GM23338 (cell line): Measurements from ENCODE around the gene ZNF583. TPM values are rescaled to one million over a fixed set of nuclear protein-coding genes. Genes with fewer than 3 reads are reported as not detected.
A peak's percentile ranks its signal among the peaks of the same experiment; 100 is the strongest.

Experiments
- ATAC-seq: fragments of 200-7000 bp; cut with Tn5 transposase; 3 replicates; pipeline ENCODE4 v1.9.1; 2020
- DNase-seq: peaks from one replicate; pipeline ENCODE4 v3.0.0-alpha.2; 2015; ENCODE audit warnings: low spot score
- H2AFZ ChIP-seq: fragments of 200-600 bp; sonication (generic); 2 replicates; pipeline ENCODE4 v1.8.0; 2016; ENCODE audit warnings: antibody characterized with exemption, mild to moderate bottlenecking, moderate library complexity
- H3F3A ChIP-seq: fragments of 200-600 bp; sonication (generic); replicated peaks from 2 replicates; pipeline ENCODE4 v1.8.0; 2017; ENCODE audit warnings: antibody characterized with exemption, mixed run types, low read depth
- H3K27ac ChIP-seq: fragments of 200-600 bp; sonication (generic); 2 replicates; pipeline ENCODE4 v1.6.1; 2016; ENCODE audit warnings: low read depth
- H3K27me3 ChIP-seq: fragments of 200-600 bp; sonication (generic); 2 replicates; pipeline ENCODE4 v1.8.0; 2016; ENCODE audit warnings: mild to moderate bottlenecking, mixed run types, moderate library complexity; ENCODE audit not compliant: insufficient read depth
- H3K36me3 ChIP-seq: fragments of 200-600 bp; sonication (generic); 2 replicates; pipeline ENCODE4 v1.8.0; 2016; ENCODE audit warnings: mild to moderate bottlenecking; ENCODE audit not compliant: insufficient read depth
- H3K4me1 ChIP-seq: fragments of 200-600 bp; sonication (generic); 2 replicates; pipeline ENCODE4 v1.8.0; 2016; ENCODE audit warnings: mild to moderate bottlenecking, moderate library complexity; ENCODE audit not compliant: insufficient read depth
- H3K4me2 ChIP-seq: fragments of 200-600 bp; sonication (generic); 2 replicates; pipeline ENCODE4 v1.7.1; 2017; ENCODE audit warnings: mixed run types
- H3K4me3 ChIP-seq: fragments of 200-600 bp; sonication (generic); 2 replicates; pipeline ENCODE4 v1.6.1; 2016; ENCODE audit warnings: mixed run types
- H3K79me2 ChIP-seq: fragments of 200-600 bp; sonication (generic); replicated peaks from 2 replicates; pipeline ENCODE4 v1.8.0; 2017; ENCODE audit warnings: mild to moderate bottlenecking; ENCODE audit not compliant: insufficient read depth
- H3K9me2 ChIP-seq: fragments of 200-600 bp; sonication (generic); 2 replicates; pipeline ENCODE4 v1.8.0; 2017; ENCODE audit not compliant: insufficient read depth
- H4K20me1 ChIP-seq: fragments of 200-600 bp; sonication (generic); replicated peaks from 2 replicates; pipeline ENCODE4 v1.8.0; 2017; ENCODE audit warnings: mild to moderate bottlenecking; ENCODE audit not compliant: insufficient read depth
- H3K27ac Mint-ChIP-seq: 2 replicates; pipeline ENCODE4 v1.8.0; 2020; ENCODE audit warnings: inconsistent platforms, mild to moderate bottlenecking, moderate library complexity, mixed read lengths
- H3K27me3 Mint-ChIP-seq: 3 replicates; pipeline ENCODE4 v1.8.0; 2022; ENCODE audit warnings: low read depth, mild to moderate bottlenecking, moderate library complexity, mixed read lengths, inconsistent platforms; ENCODE audit not compliant: insufficient read depth, poor library complexity
- H3K36me3 Mint-ChIP-seq: 3 replicates; pipeline ENCODE4 v1.8.0; 2021; ENCODE audit warnings: low read depth, mild to moderate bottlenecking, inconsistent platforms, moderate library complexity, mixed read lengths
- H3K4me1 Mint-ChIP-seq: 3 replicates; pipeline ENCODE4 v1.8.0; 2020; ENCODE audit warnings: mild to moderate bottlenecking, inconsistent platforms, mixed read lengths
- H3K4me3 Mint-ChIP-seq: 3 replicates; pipeline ENCODE4 v1.8.0; 2021; ENCODE audit warnings: moderate library complexity, mild to moderate bottlenecking, inconsistent platforms, mixed read lengths
- H3K9me3 Mint-ChIP-seq: 3 replicates; pipeline ENCODE4 v1.8.0; 2020; ENCODE audit warnings: moderate library complexity, mild to moderate bottlenecking, inconsistent platforms, mixed read lengths
- CREB1 ChIP-seq: fragments of 250-450 bp; sonication (Bioruptor Pico); IDR thresholded peaks from 2 replicates; pipeline ENCODE4 v1.5.0; 2020; ENCODE audit warnings: low read depth, mild to moderate bottlenecking, moderate library complexity
- ETS1 ChIP-seq: IDR thresholded peaks from 2 replicates; pipeline ENCODE4 v1.6.1; 2016; ENCODE audit warnings: antibody characterized with exemption
- JUNB ChIP-seq: IDR thresholded peaks from one replicate; pipeline ENCODE4 v1.6.1; 2016; ENCODE audit warnings: antibody characterized with exemption; ENCODE audit not compliant: unreplicated experiment
- NANOG ChIP-seq: IDR thresholded peaks from 2 replicates; pipeline ENCODE4 v1.6.1; 2016; ENCODE audit warnings: antibody characterized with exemption, borderline replicate concordance
- POLR2AphosphoS5 ChIP-seq: IDR thresholded peaks from 2 replicates; pipeline ENCODE4 v1.6.1; 2016; ENCODE audit warnings: antibody characterized with exemption, low read depth
- REST ChIP-seq: IDR thresholded peaks from one replicate; pipeline ENCODE4 v1.6.1; 2018; ENCODE audit warnings: antibody characterized with exemption; ENCODE audit not compliant: unreplicated experiment
- STAT1 ChIP-seq: IDR thresholded peaks from one replicate; pipeline ENCODE4 v1.6.1; 2016; ENCODE audit warnings: antibody characterized with exemption; ENCODE audit not compliant: unreplicated experiment
- ZNF114 ChIP-seq: fragments of 250-450 bp; sonication (Bioruptor Pico); IDR thresholded peaks from 2 replicates; pipeline ENCODE4 v1.5.0; 2020; ENCODE audit warnings: mild to moderate bottlenecking, moderate library complexity
- ZNF331 ChIP-seq: fragments of 250-450 bp; sonication (Bioruptor Pico); IDR thresholded peaks from 2 replicates; pipeline ENCODE4 v1.5.0; 2020; ENCODE audit warnings: low read depth, mild to moderate bottlenecking, moderate library complexity
- long read RNA-seq: library from polyadenylated mRNA; unstranded; transcript quantifications from one replicate; pipeline ENCODE4 v2.0.0, GENCODE V29; 2020; ENCODE audit not compliant: unreplicated experiment
- polyA plus RNA-seq: library from polyadenylated mRNA; unstranded; fragments of >200 nt; fragmentation: Nextera tagmentation; extraction: Ambion mirVana; gene quantifications from 2 replicates; pipeline ENCODE4 v1.2.1, GENCODE V29; 2016
- total RNA-seq: library from RNA; depleted of rRNA; stranded (reverse); fragments of >200 nt; shearing (Covaris generic); gene quantifications from 2 replicates; pipeline ENCODE4 v1.2.3, GENCODE V29; 2014; rRNA removed

The ZNF583 gene
- total RNA-seq (2.4 and 4.0 TPM in 2 replicates), polyA plus RNA-seq (3.6 and 6.3 TPM in 2 replicates)
- long read RNA-seq, full-length matches to known transcripts = 4 of 4 reads
- long read RNA-seq, partial matches to known transcripts = 0 of 4 reads
- long read RNA-seq, other reads (novel, unspliced or antisense) = 0 of 4 reads

- H3K4me1 ChIP-seq = peaks cover 8% of the 10 kb centered on the region; the same call in 1 of the 2 replicates
- Mint-ChIP-seq H3K4me3 (peak within 1 kb of the TSS; percentile 94), H3K4me1 (peaks cover 10% of the 10 kb centered on the region), H3K36me3 (peaks cover 70% of the 10 kb centered on the region), H3K27ac (peak within 1 kb of the TSS; percentile 85), H3K9me3 (peaks cover 71% of the 10 kb centered on the region), H3K27me3 (peaks cover 11% of the 10 kb centered on the region)
- peaks cover 16% of the 10 kb centered on the region for H3K36me3 ChIP-seq
- H3K4me2 ChIP-seq = peak within 1 kb of the TSS; percentile 94
- H3K27ac ChIP-seq = no peak within 1 kb of the TSS
- peak; percentile 89 for DNase-seq
- H4K20me1 ChIP-seq = no peaks in the 10 kb centered on the region
- peak within 1 kb of the TSS; percentile 100 for H2AFZ ChIP-seq
- H3K4me3 ChIP-seq = peak within 1 kb of the TSS; percentile 88
- H3F3A ChIP-seq = no peaks in the 10 kb centered on the region
- no peaks in the 10 kb centered on the region for H3K27me3 ChIP-seq
- H3K9me2 ChIP-seq = no peaks in the 10 kb centered on the region
- H3K79me2 ChIP-seq = peaks cover 4% of the 10 kb centered on the region; the same call in 1 of the 2 replicates
- no peak for TF ChIP-seq STAT1
- TF ChIP-seq ETS1 = peak; percentile 46; the same call in 1 of the 2 replicates
- peak; percentile 42 for TF ChIP-seq POLR2AphosphoS5
- TF ChIP-seq CREB1 (CRISPR knock-in tag) = peak; percentile 55; the same call in 1 of the 2 replicates
- peak; percentile 98 for ATAC-seq
Observed at GRCh38 chr19:56403764-56404704, at the start of gene ZNF583. ZNF583 (plus strand) TSS chr19:56404332; CDS start chr19:56407115, 2,783 bp downstream.

GRCh38 chr19:56355517-56355916, 48.6 kb upstream of the ZNF583 start:
- Mint-ChIP-seq H3K36me3 (peaks cover 24% of the 10 kb centered on the region), H3K9me3 (no peaks in the 10 kb centered on the region; the same call in 1 of the 3 replicates), H3K4me1 (peaks cover 12% of the 10 kb centered on the region; the same call in 2 of the 3 replicates), H3K4me3 (no peak overlapping the region), H3K27me3 (no peaks in the 10 kb centered on the region), H3K27ac (no peak overlapping the region)
- no peaks in the 10 kb centered on the region for H3K9me2 ChIP-seq
- no peak overlapping the region for H2AFZ ChIP-seq
- H3K4me3 ChIP-seq = no peak overlapping the region
- H3K4me1 ChIP-seq = peaks cover 9% of the 10 kb centered on the region
- H3K36me3 ChIP-seq = no peaks in the 10 kb centered on the region
- no peaks in the 10 kb centered on the region for H4K20me1 ChIP-seq
- H3K79me2 ChIP-seq = no peaks in the 10 kb centered on the region
- DNase-seq (no peak), ATAC-seq (no peak)
- peaks cover 4% of the 10 kb centered on the region; the same call in 1 of the 2 replicates for H3F3A ChIP-seq
- H3K4me2 ChIP-seq = no peak overlapping the region
- no peaks in the 10 kb centered on the region for H3K27me3 ChIP-seq
- no peak overlapping the region for H3K27ac ChIP-seq
- TF ChIP-seq ZNF114 (CRISPR knock-in tag) (no peak), STAT1 (no peak), ZNF331 (CRISPR knock-in tag) (no peak), NANOG (no peak), ETS1 (no peak), CREB1 (CRISPR knock-in tag) (no peak), JUNB (no peak), REST (no peak)
